ENCODE measurements around the gene SYCP2L.
"Not testable (repeated sequence)": the region's sequence is repeated elsewhere in the genome, so short reads cannot be mapped to it uniquely, and the experiment has no call there.

Gene SYCP2L

GRCh38 chr6:10874207-10874606 lies 12.6 kb upstream of the SYCP2L start:
- no peaks in the 10 kb centered on the region for H3K9me3 ChIP-seq
- H3K36me3 ChIP-seq = no peaks in the 10 kb centered on the region
- H3K27ac ChIP-seq = no peak overlapping the region
- no peak for TF ChIP-seq CTCF (IDR thresholded peaks at IDR 0.05)
- no peaks in the 10 kb centered on the region for H3K4me1 ChIP-seq
- H3K4me3 ChIP-seq = no peak overlapping the region
- intact Hi-C loops (cut with DNase I; ENCODE audit: low total_unique reads) = no loop called here
- DNase-seq = no peak
- H3K27me3 ChIP-seq = no peaks in the 10 kb centered on the region

GRCh38 chr6:10875026-10875425 lies 11.8 kb upstream of the SYCP2L start:
- intact Hi-C loops (cut with DNase I; ENCODE audit: low total_unique reads) = no loop called here
- Histone ChIP-seq H3K4me3 (no peak overlapping the region), H3K36me3 (no peaks in the 10 kb centered on the region), H3K9me3 (no peaks in the 10 kb centered on the region), H3K27me3 (peaks cover 0 to 3% of the 10 kb centered on the region in 2 donors), H3K27ac (no peak overlapping the region), H3K4me1 (no peaks in the 10 kb centered on the region)
- TF ChIP-seq CTCF (IDR thresholded peaks at IDR 0.05) = no peak
- DNase-seq = no peak

- Histone ChIP-seq H3K4me3 (no peak overlapping the region), H3K9me3 (no peaks in the 10 kb centered on the region), H3K27ac (no peak overlapping the region), H3K4me1 (peaks cover 0 to 6% (median 5%) of the 10 kb centered on the region in 4 donors), H3K36me3 (no peaks in the 10 kb centered on the region), H3K27me3 (peaks cover 0 to 21% of the 10 kb centered on the region in 2 donors)
- intact Hi-C loops (cut with DNase I; ENCODE audit: low total_unique reads) = no loop called here
- no peak for DNase-seq
- TF ChIP-seq CTCF (IDR thresholded peaks at IDR 0.05) = no peak
Observed at GRCh38 chr6:10877012-10877411, 9.8 kb upstream of the SYCP2L start.

GRCh38 chr6:10877871-10878270 lies 9.0 kb upstream of the SYCP2L start:
- intact Hi-C loops (cut with DNase I; ENCODE audit: low total_unique reads) = no loop called here
- no peak for TF ChIP-seq CTCF (IDR thresholded peaks at IDR 0.05)
- Histone ChIP-seq H3K27ac (no peak overlapping the region), H3K27me3 (peaks cover 0 to 30% of the 10 kb centered on the region in 2 donors), H3K9me3 (no peaks in the 10 kb centered on the region), H3K36me3 (no peaks in the 10 kb centered on the region), H3K4me1 (peaks cover 0 to 13% (median 9%) of the 10 kb centered on the region in 4 donors), H3K4me3 (no peak overlapping the region)
- no peak for DNase-seq

- no peak overlapping the region for H3K27ac ChIP-seq
- no peak overlapping the region for H3K4me3 ChIP-seq
- DNase-seq = no peak
- H3K36me3 ChIP-seq = no peaks in the 10 kb centered on the region
- no peaks in the 10 kb centered on the region for H3K9me3 ChIP-seq
- no peak for TF ChIP-seq CTCF (IDR thresholded peaks at IDR 0.05)
- H3K4me1 ChIP-seq = peaks cover 0 to 23% (median 14%) of the 10 kb centered on the region in 4 donors
- peaks cover 0 to 52% of the 10 kb centered on the region in 2 donors for H3K27me3 ChIP-seq
- intact Hi-C loops (cut with DNase I; ENCODE audit: low total_unique reads) = no loop called here
Observed at GRCh38 chr6:10880366-10880765, 6.5 kb upstream of the SYCP2L start.

- H3K27ac ChIP-seq; DNase-seq; intact Hi-C loops (cut with DNase I; ENCODE audit: low total_unique reads); H3K36me3 ChIP-seq; H3K9me3 ChIP-seq; H3K4me3 ChIP-seq: not testable (repeated sequence)
- Histone ChIP-seq H3K4me1 (peaks cover 0 to 35% (median 20%) of the 10 kb centered on the region in 4 donors), H3K27me3 (peaks cover 0 to 71% of the 10 kb centered on the region in 2 donors)
Observed at GRCh38 chr6:10882253-10882630, 4.6 kb upstream of the SYCP2L start.

All from tibial artery (tissue), 4 donors.